Fibroblast of mammary gland (primary cell): ENCODE results near the gene SLC9A6.

Experiments
- DNase-seq: peaks from one replicate; pipeline ENCODE4 v3.0.0-alpha.2; 2010; ENCODE audit warnings: low read depth
- H3K4me3 ChIP-seq: 2 replicates; pipeline ENCODE4 v1.5.1; 2011; ENCODE audit warnings: low read depth, mild to moderate bottlenecking, low read length, moderate library complexity; ENCODE audit not compliant: control insufficient read depth
- CTCF ChIP-seq: conservative IDR thresholded peaks from 2 replicates; pipeline ENCODE4 v1.5.1; 2011; ENCODE audit warnings: low read depth, low read length, inconsistent platforms; ENCODE audit not compliant: control insufficient read depth, insufficient read depth

Gene SLC9A6

DNA sequence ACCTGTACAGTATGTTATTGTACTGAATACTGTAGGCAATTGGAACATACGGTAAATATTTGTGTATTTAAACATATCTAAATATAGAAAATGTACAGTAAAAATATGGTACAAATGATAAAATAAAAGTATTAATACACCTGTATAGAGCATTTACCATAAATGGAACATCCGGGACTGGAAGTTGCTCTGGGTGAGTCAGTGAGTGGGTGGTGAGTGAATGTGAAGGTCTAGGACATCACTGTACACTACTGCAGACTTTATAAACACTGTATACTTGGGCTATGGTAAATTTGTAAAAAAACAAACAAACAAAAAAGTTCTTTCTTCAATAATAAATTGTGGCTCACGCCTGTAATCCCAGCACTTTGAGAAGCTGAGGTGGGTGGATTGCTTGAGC, 109.7 kb downstream of the SLC9A6 start:
- TF ChIP-seq CTCF = no peak
- peak; percentile 26 for DNase-seq
- H3K4me3 ChIP-seq = no peak overlapping the region
